Measurements from ENCODE around the gene ACP7. TPM values are rescaled to one million over a fixed set of nuclear protein-coding genes. Genes with fewer than 3 reads are reported as not detected.

The ACP7 gene
- total and polyA plus RNA-seq, 8 donors, result 0.13 to 0.23 (median 0.18) TPM; not detected in 2

DNA sequence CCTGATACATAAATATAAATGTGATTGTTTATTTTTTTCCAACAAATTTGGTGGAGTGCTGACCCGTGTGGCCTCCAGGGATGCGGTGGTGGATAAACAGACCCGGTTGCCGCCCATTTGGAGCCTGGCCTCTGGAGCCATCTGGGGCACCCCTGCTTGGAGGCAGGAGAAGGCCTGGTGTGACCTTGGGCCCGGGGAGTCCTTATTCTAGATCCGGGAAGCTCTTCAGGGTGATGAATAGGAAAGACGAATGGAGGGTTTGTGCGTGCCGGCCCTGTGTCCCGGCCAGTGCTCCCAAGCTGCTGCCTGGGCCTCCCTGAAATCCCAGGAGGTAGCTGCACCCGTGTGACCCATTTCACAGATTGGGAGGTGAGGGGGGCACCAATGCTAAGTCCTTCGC is 53.0 kb downstream of the ACP7 start:
- H3K27me3 ChIP-seq, result no peaks in the 10 kb centered on the region
- no peak for ATAC-seq
- no peaks in the 10 kb centered on the region for H3K9me3 ChIP-seq
- peaks cover 26 to 56% of the 10 kb centered on the region in 2 donors for H3K4me1 ChIP-seq
- H3K36me3 ChIP-seq, result no peaks in the 10 kb centered on the region
- peak in 1 of 4 donors; percentile 34 for DNase-seq
- H3K27ac ChIP-seq, result peak overlapping the region in 1 of 2 donors; percentile 63
- H3K4me3 ChIP-seq, result peak overlapping the region in 1 of 2 donors; percentile 23
- TF ChIP-seq, protein P1, sequence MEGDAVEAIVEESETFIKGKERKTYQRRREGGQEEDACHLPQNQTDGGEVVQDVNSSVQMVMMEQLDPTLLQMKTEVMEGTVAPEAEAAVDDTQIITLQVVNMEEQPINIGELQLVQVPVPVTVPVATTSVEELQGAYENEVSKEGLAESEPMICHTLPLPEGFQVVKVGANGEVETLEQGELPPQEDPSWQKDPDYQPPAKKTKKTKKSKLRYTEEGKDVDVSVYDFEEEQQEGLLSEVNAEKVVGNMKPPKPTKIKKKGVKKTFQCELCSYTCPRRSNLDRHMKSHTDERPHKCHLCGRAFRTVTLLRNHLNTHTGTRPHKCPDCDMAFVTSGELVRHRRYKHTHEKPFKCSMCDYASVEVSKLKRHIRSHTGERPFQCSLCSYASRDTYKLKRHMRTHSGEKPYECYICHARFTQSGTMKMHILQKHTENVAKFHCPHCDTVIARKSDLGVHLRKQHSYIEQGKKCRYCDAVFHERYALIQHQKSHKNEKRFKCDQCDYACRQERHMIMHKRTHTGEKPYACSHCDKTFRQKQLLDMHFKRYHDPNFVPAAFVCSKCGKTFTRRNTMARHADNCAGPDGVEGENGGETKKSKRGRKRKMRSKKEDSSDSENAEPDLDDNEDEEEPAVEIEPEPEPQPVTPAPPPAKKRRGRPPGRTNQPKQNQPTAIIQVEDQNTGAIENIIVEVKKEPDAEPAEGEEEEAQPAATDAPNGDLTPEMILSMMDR (IDR thresholded peaks at IDR 0.05), result no peak
- intact Hi-C loops (cut with DNase I), result no loop called here

DNA sequence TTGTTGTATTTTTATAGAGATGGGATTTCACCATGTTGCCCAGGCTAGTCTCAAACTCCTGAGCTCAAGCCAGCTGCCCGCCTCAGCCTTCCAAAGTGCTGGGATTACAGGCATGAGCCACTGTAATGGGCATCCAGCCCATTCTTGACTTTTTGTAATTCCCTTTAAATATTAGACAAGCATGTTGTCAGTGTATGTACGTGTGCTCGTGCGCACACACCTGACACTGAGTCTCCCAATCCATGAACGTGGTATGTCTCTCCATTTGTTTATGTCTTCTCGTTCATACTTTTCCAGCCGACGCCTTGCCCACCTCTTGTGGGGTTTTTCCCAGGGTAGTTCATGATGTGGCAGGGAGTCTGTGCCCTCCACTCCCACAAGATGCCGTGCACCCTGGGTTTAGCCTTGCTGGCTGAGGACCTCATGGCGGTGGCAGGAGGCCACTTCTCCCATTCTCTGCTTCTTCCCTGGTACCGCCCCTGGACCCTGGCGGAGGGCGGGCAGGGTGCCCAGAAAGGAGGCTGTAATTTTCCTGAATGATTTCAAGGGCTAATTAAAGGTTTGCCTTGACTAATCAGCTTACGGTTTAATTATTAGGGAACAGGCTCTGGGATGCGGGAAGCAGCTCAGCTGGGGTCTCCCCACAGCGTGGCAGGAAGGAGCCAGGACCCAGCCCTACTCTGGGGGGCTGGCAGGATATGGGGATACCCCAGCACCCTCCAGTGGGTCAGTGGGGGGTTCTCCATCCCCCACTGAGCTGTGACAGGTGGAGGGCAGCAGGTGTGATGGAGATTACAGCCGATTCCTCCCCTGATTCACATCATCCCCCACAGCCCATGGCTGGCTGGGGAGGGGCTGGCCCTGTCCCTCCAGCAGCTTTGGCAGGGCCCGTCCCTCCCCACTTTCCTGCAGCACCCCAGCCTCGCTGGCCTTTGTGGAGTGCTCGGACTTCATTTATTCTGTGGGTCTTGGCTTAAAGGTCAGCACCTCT is 54.3 kb downstream of the ACP7 start:
- intact Hi-C loops (cut with DNase I), result no loop called here
- Histone ChIP-seq H3K36me3 (no peaks in the 10 kb centered on the region), H3K4me3 (peak overlapping the region in 1 of 2 donors; percentile 9), H3K9me3 (no peaks in the 10 kb centered on the region), H3K27ac (peak overlapping the region in 1 of 2 donors; percentile 43), H3K27me3 (no peaks in the 10 kb centered on the region), H3K4me1 (peaks cover 19 to 50% of the 10 kb centered on the region in 2 donors)
- TF ChIP-seq, protein P1 (IDR thresholded peaks at IDR 0.05), result no peak
- ATAC-seq, result no peak
- peak in 1 of 4 donors; percentile 53 for DNase-seq

DNA sequence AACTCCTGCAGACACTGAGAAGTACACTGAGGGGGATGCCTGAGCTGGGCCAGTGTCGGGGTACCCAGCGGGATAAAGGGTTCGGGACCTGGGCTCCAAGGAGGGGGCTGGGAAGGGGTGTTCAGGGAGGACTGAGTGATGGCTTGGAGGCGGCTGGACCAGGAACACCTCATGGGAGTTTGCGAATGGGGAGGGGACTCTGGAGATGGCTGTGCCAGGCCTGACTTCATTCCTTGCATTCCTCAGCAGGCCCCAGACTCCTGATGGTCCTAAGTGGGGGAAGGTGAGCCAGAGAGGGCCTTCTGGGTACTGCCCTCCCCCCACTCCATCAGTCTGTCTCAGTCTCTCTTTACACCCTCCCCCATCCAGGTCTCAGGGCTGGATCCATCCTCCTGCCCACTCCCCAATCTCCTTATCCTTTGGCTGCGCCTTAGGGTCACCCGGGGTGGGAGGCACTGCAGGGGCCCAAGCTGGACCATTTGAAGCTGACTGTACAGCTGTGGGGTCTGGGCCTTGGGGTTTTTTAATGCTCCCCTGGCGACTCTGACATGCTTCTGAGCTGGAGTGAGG is 55.2 kb downstream of the ACP7 start:
- Histone ChIP-seq H3K36me3 (no peaks in the 10 kb centered on the region), H3K4me1 (peaks cover 18 to 49% of the 10 kb centered on the region in 2 donors), H3K4me3 (peak overlapping the region in 1 of 2 donors; percentile 9), H3K27ac (peak overlapping the region in 1 of 2 donors; percentile 43), H3K27me3 (no peaks in the 10 kb centered on the region), H3K9me3 (no peaks in the 10 kb centered on the region)
- intact Hi-C loops (cut with DNase I), result no loop called here
- DNase-seq (peak in 1 of 4 donors; percentile 37), ATAC-seq (no peak)
- TF ChIP-seq, protein P1 (IDR thresholded peaks at IDR 0.05), result no peak

DNA sequence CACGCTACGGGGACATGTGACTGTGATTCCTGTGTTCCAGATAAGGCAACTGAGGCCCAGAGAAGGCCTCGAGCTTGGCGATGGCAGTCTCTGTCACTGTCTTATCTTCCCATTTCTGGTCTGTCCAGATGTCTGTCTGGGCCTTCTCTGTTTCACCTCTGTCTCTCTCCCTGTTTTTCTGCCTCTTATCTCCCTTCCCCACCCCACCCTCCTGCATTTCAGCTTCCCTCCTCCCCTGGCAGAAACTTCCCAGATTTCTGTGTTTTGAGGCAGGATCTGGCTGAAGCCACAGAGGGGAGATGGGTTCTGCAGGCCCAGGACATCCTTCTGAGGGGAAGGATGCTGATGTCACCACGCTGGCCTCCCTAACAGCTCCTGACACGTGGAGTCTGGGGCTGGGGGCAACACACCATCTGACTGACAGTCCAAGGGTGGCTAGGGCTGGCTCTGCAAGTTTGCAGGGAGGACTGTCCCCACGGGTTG is 55.8 kb downstream of the ACP7 start:
- peak in 1 of 4 donors; percentile 18 for DNase-seq
- peak overlapping the region in 1 of 2 donors; percentile 5 for H3K27ac ChIP-seq
- H3K4me3 ChIP-seq, result no peak overlapping the region
- peaks cover 23 to 52% of the 10 kb centered on the region in 2 donors for H3K4me1 ChIP-seq
- H3K9me3 ChIP-seq, result no peaks in the 10 kb centered on the region
- intact Hi-C loops (cut with DNase I), result no loop called here
- ATAC-seq, result no peak
- TF ChIP-seq, protein P1 (IDR thresholded peaks at IDR 0.05), result no peak
- H3K27me3 ChIP-seq, result no peaks in the 10 kb centered on the region
- no peaks in the 10 kb centered on the region for H3K36me3 ChIP-seq

DNA sequence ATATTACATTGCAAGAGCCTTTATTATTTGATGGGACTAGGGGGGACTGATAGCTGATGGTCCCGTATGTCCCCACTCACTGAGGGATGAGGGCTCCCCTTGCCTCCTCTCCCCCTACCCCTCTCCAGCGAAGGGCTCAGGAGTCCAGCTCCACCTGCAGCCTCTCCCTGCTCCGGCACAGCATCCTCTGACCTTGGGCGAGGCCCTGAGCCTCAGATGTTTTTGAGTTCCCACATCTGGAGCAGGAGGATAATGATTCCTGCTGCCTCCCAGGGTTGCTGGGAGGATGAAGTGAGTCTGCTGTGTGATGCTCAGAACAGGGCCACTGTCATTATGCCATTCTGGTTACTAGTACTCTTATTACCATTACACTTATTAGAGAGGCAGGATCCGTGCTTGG is 56.4 kb downstream of the ACP7 start:
- intact Hi-C loops (cut with DNase I), result no loop called here
- no peak overlapping the region for H3K4me3 ChIP-seq
- peak overlapping the region in 1 of 2 donors; percentile 5 for H3K27ac ChIP-seq

More for the DNA sequence above, 56.4 kb downstream of the ACP7 start:
- peak in 1 of 4 donors; percentile 38 for DNase-seq
- Histone ChIP-seq H3K4me1 (peaks cover 28 to 58% of the 10 kb centered on the region in 2 donors), H3K36me3 (no peaks in the 10 kb centered on the region), H3K9me3 (no peaks in the 10 kb centered on the region), H3K27me3 (no peaks in the 10 kb centered on the region)
- ATAC-seq, result no peak
- TF ChIP-seq, protein P1 (IDR thresholded peaks at IDR 0.05), result no peak
